NCI-H1105 (cell line): ENCODE measurements around the gene CLNK.
"Not testable (repeated sequence)": the region's sequence is repeated elsewhere in the genome, so short reads cannot be mapped to it uniquely, and the experiment has no call there.

ENCODE experiments used
- DNase-seq: peaks from one replicate; lab custom pipeline; 2025; lab: John Stamatoyannopoulos, UW

Gene CLNK

DNA sequence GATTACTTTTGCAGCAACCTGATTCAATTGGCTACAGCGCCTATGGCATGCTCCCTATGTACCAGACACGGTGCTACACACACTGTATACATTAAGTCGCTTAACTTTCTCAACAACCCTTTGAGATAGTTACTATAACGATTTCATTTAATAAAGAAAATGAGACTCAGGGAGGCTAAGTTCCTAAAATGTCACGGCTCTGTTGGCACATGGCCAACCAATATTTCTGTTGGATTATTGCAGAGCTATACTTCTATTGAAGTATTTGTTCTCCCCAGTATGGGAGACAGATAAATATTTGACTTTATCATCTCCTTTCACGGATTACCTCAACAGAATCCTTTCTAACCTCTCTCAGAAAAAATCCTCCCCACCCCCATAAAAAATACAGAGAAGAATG is 25.3 kb downstream of the CLNK start:
- DNase-seq, result no peak

DNA sequence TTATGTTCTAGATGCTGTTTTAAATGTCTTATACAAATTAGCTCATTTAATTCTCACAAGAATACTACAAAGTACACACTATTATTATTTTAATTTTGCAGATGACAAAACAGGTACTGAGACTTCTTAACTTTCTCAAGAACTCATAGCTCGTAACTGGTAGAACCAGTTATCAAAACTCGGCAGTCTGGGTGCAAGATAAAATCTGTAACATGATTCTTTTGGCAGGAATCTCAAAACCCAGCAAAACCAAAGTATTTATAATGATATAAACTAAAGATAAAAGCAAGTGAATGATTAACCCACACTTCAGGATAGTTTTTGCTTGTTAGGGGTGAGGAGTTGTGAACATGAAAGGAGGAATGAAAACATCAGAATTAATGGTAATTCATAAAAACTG is 27.6 kb downstream of the CLNK start:
- no peak for DNase-seq

DNA sequence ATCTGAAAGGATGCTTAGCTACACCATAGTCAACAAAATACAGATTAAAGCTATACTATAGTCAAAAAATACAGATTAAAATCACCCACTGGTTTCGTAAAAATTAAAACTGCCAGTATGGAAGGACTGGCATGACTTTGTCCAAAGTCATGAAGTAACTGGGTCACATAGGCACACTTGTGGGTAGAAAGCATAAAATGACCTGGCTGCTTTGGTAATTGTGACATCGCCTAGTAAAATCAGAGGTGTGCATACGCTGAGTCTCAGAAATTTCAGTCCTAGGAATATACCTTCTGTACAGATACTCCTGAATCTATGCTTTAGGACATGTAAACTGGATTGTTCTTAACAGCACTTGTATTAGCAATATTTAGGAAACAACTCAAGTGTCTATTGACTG is 28.1 kb downstream of the CLNK start:
- DNase-seq, result no peak

GRCh38 chr4:10655968-10656367 is 28.6 kb downstream of the CLNK start:
- DNase-seq, result no peak

GRCh38 chr4:10648479-10648878 is 36.1 kb downstream of the CLNK start:
- DNase-seq, result no peak

GRCh38 chr4:10647846-10648245 is 36.7 kb downstream of the CLNK start:
- DNase-seq, result no peak

- DNase-seq, result no peak
Measured at GRCh38 chr4:10643600-10644425, 40.8 kb downstream of the CLNK start.

GRCh38 chr4:10640561-10641201 is 43.9 kb downstream of the CLNK start:
- DNase-seq, result no peak

DNA sequence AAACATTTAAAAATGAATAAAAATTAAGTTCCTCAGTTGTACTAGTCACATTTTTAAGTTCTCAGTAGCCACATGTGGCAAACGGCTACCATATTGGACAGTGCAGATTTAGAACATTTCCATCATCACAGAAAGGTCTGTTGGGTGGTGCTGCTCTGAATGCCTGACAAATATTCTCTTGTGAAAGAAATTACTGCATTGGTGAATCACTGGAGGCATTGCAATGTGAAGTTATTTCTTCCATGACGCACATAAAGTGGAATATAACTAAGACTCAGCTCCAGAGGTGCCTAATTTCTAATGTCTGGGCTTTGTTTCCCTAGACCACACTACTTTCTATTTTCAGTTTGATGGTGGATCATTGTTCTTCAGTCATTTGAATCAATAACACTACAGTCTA is 44.9 kb downstream of the CLNK start:
- no peak for DNase-seq

DNA sequence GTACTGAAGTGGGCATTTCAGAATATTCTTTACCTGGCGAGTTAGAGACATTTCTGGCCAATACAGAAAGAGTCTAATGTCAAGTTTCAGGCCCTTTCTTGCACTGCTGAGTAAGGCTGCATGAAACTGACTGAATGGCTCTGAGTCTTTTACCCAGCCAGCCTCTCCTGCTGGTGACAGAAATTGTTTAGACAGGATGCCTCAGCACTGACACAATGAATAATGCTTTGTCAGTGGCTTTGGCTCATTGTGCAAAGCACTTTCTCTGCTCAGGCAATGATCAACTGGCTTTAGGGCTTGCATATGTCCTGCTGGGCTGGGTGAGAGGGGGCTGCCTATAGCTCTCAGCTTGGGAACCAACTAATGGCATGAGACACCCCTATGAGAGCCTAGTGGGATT is 45.5 kb downstream of the CLNK start:
- no peak for DNase-seq

GRCh38 chr4:10635091-10635490 is 49.5 kb downstream of the CLNK start:
- no peak for DNase-seq

- no peak for DNase-seq
Measured at GRCh38 chr4:10629394-10629793, 55.2 kb downstream of the CLNK start.

DNA sequence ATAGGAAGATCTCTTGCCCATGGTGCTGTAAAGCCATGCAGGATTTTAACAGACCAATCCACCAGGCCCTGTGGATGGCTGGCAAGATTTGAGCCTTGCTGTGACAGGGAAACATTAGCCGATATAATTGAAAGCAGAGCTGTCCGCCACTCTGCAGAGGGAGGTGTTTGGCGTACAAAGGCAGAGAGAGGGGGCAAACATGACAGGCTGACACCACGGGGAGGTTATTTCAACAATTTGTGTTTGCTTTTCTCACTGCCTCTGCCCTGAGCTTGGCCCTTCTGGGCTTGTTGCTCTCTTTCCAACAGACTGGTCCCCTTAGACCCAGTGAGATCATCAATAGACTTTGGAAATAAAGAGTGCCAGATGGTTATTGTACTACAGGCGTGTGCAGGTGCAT is 59.4 kb downstream of the CLNK start:
- DNase-seq, result no peak

DNA sequence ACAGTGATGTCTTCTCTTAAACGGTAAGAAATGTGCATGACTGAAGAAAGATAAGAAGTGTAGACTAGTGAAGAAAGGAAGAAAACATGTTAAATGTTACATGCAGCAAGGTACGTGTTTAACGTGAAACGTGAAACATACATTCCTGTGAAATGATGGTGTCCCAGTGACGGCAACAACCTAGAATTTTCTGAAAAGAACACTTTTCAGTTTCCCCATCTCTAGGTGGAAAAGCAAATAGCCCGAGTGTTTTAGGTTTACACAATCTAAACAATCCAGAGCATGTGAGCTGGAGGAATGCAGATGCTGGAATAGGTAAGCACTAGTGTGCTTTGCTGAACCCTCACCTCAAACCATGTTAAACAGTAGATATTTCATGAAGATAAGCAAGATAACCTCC is 60.7 kb downstream of the CLNK start:
- no peak for DNase-seq

GRCh38 chr4:10623241-10623640 is 61.3 kb downstream of the CLNK start:
- DNase-seq, result no peak

GRCh38 chr4:10622728-10623127 is 61.8 kb downstream of the CLNK start:
- no peak for DNase-seq

DNA sequence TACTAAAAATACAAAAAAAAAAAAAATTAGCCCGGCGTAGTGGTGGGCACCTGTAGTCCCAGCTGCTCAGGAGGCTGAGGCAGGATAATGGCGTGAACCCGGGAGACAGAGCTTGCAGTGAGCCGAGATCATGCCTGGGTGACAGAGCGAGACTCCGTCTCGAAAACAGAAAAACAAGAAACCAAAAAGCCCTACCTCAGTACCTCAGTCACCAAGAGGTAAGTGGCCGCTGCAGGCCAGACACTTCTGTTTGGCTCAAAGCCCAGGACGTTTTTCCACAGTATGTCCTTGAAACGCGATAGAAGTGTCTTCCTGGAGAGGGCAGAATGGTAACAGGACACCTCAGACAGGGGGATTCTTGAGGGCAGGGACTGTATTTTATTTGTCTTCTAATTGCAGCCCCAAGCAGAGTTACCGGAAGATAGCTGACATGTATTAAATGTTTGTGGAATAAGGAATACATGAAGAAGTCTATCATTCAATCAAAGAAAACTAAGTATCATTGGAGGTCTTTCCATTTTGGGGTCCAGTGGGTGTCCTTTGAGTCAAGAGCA is 63.6 kb downstream of the CLNK start:
- peak; percentile 2 for DNase-seq

DNA sequence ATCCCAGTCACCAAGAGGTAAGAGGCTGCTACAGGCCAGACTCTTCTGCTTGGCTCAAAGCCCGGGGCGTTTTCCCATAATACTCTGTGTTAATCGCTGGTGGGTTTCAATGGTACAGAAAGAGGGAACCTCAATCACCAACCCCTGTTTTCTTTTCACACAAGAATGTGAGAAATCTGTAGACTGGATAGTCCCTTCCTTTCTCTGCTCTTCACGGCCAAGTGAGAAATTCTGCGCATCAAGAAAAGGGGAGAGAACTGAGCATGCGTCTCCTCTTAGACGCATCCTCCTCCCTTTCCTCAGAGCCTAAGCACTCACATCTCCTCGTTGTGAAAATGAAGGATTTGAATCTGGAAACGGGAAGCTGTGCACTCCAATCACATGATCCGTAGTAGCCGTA is 64.7 kb downstream of the CLNK start:
- DNase-seq, result no peak

DNA sequence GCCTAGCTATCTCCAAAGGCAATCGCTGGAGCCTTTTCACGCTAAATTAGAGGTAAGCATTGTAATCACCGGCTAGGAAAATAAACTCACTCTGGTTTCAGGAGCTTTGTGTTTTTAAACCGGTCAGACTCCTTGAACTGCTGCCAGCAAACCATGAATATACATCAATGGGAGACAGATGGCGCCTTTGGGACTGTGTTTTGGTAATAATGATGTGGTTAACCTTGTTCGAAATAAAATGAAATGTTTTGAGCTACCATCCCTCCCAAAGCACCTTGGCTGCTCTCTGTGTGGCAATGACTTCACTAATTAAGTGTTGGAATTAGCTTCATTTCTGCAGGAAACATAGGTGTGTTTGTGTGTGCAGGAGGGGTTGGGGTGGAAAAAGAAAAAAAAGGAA is 65.3 kb downstream of the CLNK start:
- DNase-seq, result peak; percentile 84

GRCh38 chr4:10614926-10615325 is 69.6 kb downstream of the CLNK start:
- DNase-seq, result not testable (repeated sequence)

DNA sequence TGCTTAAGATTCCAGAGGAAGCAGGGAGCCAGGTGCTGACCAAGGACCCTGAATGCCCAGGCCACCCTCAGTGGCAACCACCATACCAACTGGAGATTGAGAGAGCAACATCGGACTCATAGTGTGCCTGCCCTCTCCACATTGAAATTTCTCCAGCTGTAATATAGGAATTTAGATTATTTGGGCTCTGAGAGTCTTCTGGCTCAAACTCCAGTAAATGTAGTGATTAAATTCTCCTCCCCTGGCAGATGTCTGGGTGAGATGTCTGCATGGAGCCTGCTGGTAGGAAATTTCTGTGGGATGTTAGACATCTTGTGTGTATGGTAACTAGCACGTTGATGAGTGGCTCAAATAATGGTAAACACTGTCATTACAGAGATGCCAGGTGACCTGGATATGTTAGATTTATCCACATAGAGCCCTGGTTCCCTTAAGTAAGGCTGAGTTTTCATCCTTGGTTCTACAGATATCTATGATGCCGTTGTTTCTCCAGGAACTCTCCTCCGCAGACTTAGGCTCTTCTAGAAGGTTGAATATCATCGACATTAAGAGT is 70.6 kb downstream of the CLNK start:
- no peak for DNase-seq

GRCh38 chr4:10612476-10612875 is 72.1 kb downstream of the CLNK start:
- no peak for DNase-seq

GRCh38 chr4:10611673-10612072 is 72.9 kb downstream of the CLNK start:
- no peak for DNase-seq
